PC-3 (cell line): ENCODE data around the gene FAM163B.

Source experiments
- EZH2 ChIP-seq: fragments of 300-600 bp; sonication (generic); IDR thresholded peaks from one replicate; pipeline ENCODE4 v1.6.1; 2017; ENCODE audit warnings: antibody characterized with exemption, mild to moderate bottlenecking, low read length; ENCODE audit not compliant: unreplicated experiment
- TF ChIP-seq, protein P1 (sequence below): fragments of 300-600 bp; sonication (generic); conservative IDR thresholded peaks from 2 replicates; pipeline ENCODE4 v1.5.1; 2017; ENCODE audit warnings: antibody characterized with exemption, low read depth, mild to moderate bottlenecking, low read length

DNA sequence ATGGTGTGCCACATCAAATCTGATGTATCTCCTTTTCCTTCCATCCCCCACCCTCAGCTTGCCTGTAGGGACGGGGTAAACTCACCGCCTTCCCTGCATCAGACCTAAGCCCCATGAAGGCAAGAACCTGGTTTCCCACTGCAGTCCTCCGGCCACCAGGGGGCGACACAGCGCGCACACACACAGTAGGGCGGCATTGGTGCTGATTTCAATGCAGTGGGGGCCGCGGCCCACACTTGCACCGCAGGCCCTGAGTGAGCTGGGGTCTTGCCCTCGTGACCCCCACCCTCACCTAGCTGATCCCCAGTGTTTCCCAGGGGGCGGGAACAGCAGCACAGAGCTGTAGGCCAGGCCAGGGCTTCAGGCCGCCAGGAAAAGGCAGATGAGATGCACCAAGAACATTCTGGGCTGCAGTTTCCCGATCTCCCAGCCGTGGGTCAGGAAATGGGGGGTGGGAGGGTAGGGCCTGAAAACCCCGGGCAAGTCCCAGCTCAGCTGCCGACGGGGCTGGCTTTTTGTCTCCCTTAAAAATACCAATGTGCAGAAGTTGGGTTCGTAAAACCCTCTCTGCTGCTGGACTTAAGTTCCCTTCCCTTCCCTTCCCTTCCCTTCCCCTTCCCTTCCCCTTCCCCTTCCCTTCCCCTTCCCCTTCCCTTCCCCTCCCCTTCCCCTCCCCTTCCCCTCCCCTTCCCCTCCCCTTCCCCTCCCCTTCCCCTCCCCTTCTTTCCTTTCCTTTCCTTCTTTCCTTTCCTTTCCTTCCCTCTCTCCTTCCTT lies 19.5 kb downstream of the FAM163B start:
- TF ChIP-seq EZH2 = no peak
- TF ChIP-seq, protein P1, sequence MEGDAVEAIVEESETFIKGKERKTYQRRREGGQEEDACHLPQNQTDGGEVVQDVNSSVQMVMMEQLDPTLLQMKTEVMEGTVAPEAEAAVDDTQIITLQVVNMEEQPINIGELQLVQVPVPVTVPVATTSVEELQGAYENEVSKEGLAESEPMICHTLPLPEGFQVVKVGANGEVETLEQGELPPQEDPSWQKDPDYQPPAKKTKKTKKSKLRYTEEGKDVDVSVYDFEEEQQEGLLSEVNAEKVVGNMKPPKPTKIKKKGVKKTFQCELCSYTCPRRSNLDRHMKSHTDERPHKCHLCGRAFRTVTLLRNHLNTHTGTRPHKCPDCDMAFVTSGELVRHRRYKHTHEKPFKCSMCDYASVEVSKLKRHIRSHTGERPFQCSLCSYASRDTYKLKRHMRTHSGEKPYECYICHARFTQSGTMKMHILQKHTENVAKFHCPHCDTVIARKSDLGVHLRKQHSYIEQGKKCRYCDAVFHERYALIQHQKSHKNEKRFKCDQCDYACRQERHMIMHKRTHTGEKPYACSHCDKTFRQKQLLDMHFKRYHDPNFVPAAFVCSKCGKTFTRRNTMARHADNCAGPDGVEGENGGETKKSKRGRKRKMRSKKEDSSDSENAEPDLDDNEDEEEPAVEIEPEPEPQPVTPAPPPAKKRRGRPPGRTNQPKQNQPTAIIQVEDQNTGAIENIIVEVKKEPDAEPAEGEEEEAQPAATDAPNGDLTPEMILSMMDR = peak; percentile 79
